ENCODE results near the gene HDAC4. TPM values are rescaled to one million over a fixed set of nuclear protein-coding genes. Genes with fewer than 3 reads are reported as not detected.

Gene HDAC4
- total and polyA plus RNA-seq, 2 donors (not counting 1 experiment from before 2014, with no cell fraction given): 13.5 to 46.0 TPM

- no peak for ATAC-seq (ENCODE audit: low read depth)
- H3K4me1 ChIP-seq (ENCODE audit: control insufficient read depth in 2 of 2, insufficient read depth in 2 of 2, low read length in 2 of 2): peaks cover 53 to 55% of the 10 kb centered on the region in 2 donors
- no peak overlapping the region for H3K4me2 ChIP-seq (replicated peaks; ENCODE audit: low read depth, low read length, poor library complexity, severe bottlenecking)
- no peak overlapping the region for H3K4me3 Mint-ChIP-seq
- H3K27ac ChIP-seq (ENCODE audit: low read length in 2 of 2): no peak overlapping the region
- no peaks in the 10 kb centered on the region for H3K36me3 ChIP-seq (replicated peaks in 1 of 2; ENCODE audit: control extremely low read depth in 1 of 2, control insufficient read depth in 1 of 2, extremely low read depth in 1 of 2, insufficient read depth in 2 of 2, low read length in 1 of 2)
- H3K27me3 ChIP-seq (replicated peaks in 1 of 4; ENCODE audit: control extremely low read depth in 1 of 4, control insufficient read depth in 3 of 4, insufficient read depth in 4 of 4, low read length in 3 of 4): peaks cover 0 to 91% (median 33%) of the 10 kb centered on the region in 4 experiments
- H3K79me2 ChIP-seq (ENCODE audit: control insufficient read depth, insufficient read depth, low read length): peaks cover 42% of the 10 kb centered on the region
- no peaks in the 10 kb centered on the region for H3K9me3 Mint-ChIP-seq (ENCODE audit: insufficient read depth)
- ChIA-PET POLR2A (no interaction called here), CTCF (no interaction called here)
- H3K4me1 Mint-ChIP-seq: peaks cover 56% of the 10 kb centered on the region
- intact Hi-C loops (cut with micrococcal nuclease): loop anchor here (5.0 kb wide), 1 partner anchor 112 kb away; no protein-coding TSS in a partner anchor
- peaks cover 98% of the 10 kb centered on the region for H4K20me1 ChIP-seq (ENCODE audit: control insufficient read depth, insufficient read depth, low read length, poor library complexity, severe bottlenecking)
- H3K27ac Mint-ChIP-seq: no peak overlapping the region
- no peak overlapping the region for H2AFZ ChIP-seq (ENCODE audit: insufficient read depth, low read depth, low read length, poor library complexity, severe bottlenecking)
- TF ChIP-seq, protein P1, sequence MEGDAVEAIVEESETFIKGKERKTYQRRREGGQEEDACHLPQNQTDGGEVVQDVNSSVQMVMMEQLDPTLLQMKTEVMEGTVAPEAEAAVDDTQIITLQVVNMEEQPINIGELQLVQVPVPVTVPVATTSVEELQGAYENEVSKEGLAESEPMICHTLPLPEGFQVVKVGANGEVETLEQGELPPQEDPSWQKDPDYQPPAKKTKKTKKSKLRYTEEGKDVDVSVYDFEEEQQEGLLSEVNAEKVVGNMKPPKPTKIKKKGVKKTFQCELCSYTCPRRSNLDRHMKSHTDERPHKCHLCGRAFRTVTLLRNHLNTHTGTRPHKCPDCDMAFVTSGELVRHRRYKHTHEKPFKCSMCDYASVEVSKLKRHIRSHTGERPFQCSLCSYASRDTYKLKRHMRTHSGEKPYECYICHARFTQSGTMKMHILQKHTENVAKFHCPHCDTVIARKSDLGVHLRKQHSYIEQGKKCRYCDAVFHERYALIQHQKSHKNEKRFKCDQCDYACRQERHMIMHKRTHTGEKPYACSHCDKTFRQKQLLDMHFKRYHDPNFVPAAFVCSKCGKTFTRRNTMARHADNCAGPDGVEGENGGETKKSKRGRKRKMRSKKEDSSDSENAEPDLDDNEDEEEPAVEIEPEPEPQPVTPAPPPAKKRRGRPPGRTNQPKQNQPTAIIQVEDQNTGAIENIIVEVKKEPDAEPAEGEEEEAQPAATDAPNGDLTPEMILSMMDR (IDR thresholded peaks at IDR 0.05): no peak
- TF ChIP-seq EZH2 (IDR thresholded peaks at IDR 0.05; ENCODE audit: borderline replicate concordance, insufficient read depth, low read depth, low read length, poor library complexity, severe bottlenecking): no peak
- peaks cover 72% of the 10 kb centered on the region for H3K27me3 Mint-ChIP-seq
- peaks cover 0 to 16% (median 0%) of the 10 kb centered on the region in 3 donors for H3K9me3 ChIP-seq (ENCODE audit: control extremely low read depth in 1 of 3, control insufficient read depth in 2 of 3, insufficient read depth in 1 of 3, low read length in 2 of 3)
- no peak for DNase-seq
- WGBS (ENCODE audit: insufficient coverage): 96% methylated on average over 9 of the region's 10 CpGs
- no peak overlapping the region for H3K9ac ChIP-seq (ENCODE audit: low read length)
- no peak overlapping the region for H3K4me3 ChIP-seq (ENCODE audit: control extremely low read depth in 1 of 5, extremely low read depth in 1 of 5, insufficient read depth in 1 of 5, low read depth in 2 of 5, low read length in 4 of 5)
Measured at GRCh38 chr2:239269916-239270315, 130.9 kb downstream of the HDAC4 start.

- Mint-ChIP-seq H3K4me3 (no peak overlapping the region), H3K4me1 (peaks cover 55% of the 10 kb centered on the region), H3K27ac (no peak overlapping the region), H3K9me3 (ENCODE audit: insufficient read depth) (no peaks in the 10 kb centered on the region), H3K27me3 (peaks cover 71% of the 10 kb centered on the region)
- Histone ChIP-seq H2AFZ (ENCODE audit: insufficient read depth, low read depth, low read length, poor library complexity, severe bottlenecking) (no peak overlapping the region), H3K9me3 (ENCODE audit: control extremely low read depth in 1 of 3, control insufficient read depth in 2 of 3, insufficient read depth in 1 of 3, low read length in 2 of 3) (peaks cover 0 to 17% (median 0%) of the 10 kb centered on the region in 3 donors), H3K27me3 (replicated peaks in 1 of 4; ENCODE audit: control extremely low read depth in 1 of 4, control insufficient read depth in 3 of 4, insufficient read depth in 4 of 4, low read length in 3 of 4) (peaks cover 0 to 91% (median 33%) of the 10 kb centered on the region in 4 experiments), H3K36me3 (replicated peaks in 1 of 2; ENCODE audit: control extremely low read depth in 1 of 2, control insufficient read depth in 1 of 2, extremely low read depth in 1 of 2, insufficient read depth in 2 of 2, low read length in 1 of 2) (no peaks in the 10 kb centered on the region), H3K4me1 (ENCODE audit: control insufficient read depth in 2 of 2, insufficient read depth in 2 of 2, low read length in 2 of 2) (peaks cover 55% of the 10 kb centered on the region in 2 donors), H4K20me1 (ENCODE audit: control insufficient read depth, insufficient read depth, low read length, poor library complexity, severe bottlenecking) (peaks cover 98% of the 10 kb centered on the region), H3K27ac (ENCODE audit: low read length in 2 of 2) (no peak overlapping the region), H3K9ac (ENCODE audit: low read length) (no peak overlapping the region), H3K4me3 (ENCODE audit: control extremely low read depth in 1 of 5, extremely low read depth in 1 of 5, insufficient read depth in 1 of 5, low read depth in 2 of 5, low read length in 4 of 5) (no peak overlapping the region), H3K4me2 (replicated peaks; ENCODE audit: low read depth, low read length, poor library complexity, severe bottlenecking) (no peak overlapping the region), H3K79me2 (ENCODE audit: control insufficient read depth, insufficient read depth, low read length) (peaks cover 48% of the 10 kb centered on the region)
- DNase-seq (no peak), ATAC-seq (ENCODE audit: low read depth) (no peak)
- POLR2A ChIA-PET: no interaction called here
- no peak for TF ChIP-seq EZH2 (IDR thresholded peaks at IDR 0.05; ENCODE audit: borderline replicate concordance, insufficient read depth, low read depth, low read length, poor library complexity, severe bottlenecking)
- TF ChIP-seq, protein P1 (IDR thresholded peaks at IDR 0.05): no peak
- WGBS (ENCODE audit: insufficient coverage): 98% methylated on average over 8 of the region's 10 CpGs
- CTCF ChIA-PET: interaction anchor here (0.8 to 2.1 kb wide), 2 partner anchors 17 to 128 kb away, joined by 3 to 5 read pairs; no protein-coding TSS in a partner anchor
- intact Hi-C loops (cut with micrococcal nuclease): loop anchor here (5.0 kb wide), 1 partner anchor 113 kb away; no protein-coding TSS in a partner anchor
Measured at GRCh38 chr2:239269173-239269885, 131.5 kb downstream of the HDAC4 start.
